Fibroblast of skin of right biceps (primary cell): Measurements from ENCODE around the gene AFF3.

Source experiments
- DNase-seq: peaks from one replicate; pipeline ENCODE4 v3.0.0-alpha.2; 2013

The AFF3 gene

GRCh38 chr2:99729104-99730025 is 413.0 kb downstream of the AFF3 start:
- peak; percentile 60 for DNase-seq

- DNase-seq, result no peak
Observed at GRCh38 chr2:99728166-99728565, 414.2 kb downstream of the AFF3 start.

GRCh38 chr2:99727199-99727598 is 415.2 kb downstream of the AFF3 start:
- DNase-seq, result no peak

- no peak for DNase-seq
Observed at GRCh38 chr2:99726691-99727090, 415.7 kb downstream of the AFF3 start.

GRCh38 chr2:99725820-99726219 is 416.6 kb downstream of the AFF3 start:
- peak; percentile 22 for DNase-seq

GRCh38 chr2:99722476-99722875 is 419.9 kb downstream of the AFF3 start:
- DNase-seq, result no peak

- DNase-seq, result no peak
Observed at GRCh38 chr2:99719102-99719501, 423.3 kb downstream of the AFF3 start.

GRCh38 chr2:99715956-99716355 is 426.4 kb downstream of the AFF3 start:
- DNase-seq, result peak; percentile 36

GRCh38 chr2:99714349-99714748 is 428.0 kb downstream of the AFF3 start:
- no peak for DNase-seq

GRCh38 chr2:99711144-99711543 is 431.2 kb downstream of the AFF3 start:
- DNase-seq, result no peak

- DNase-seq, result peak; percentile 60
Observed at GRCh38 chr2:99710721-99711120, 431.7 kb downstream of the AFF3 start.

GRCh38 chr2:99709229-99709628 is 433.2 kb downstream of the AFF3 start:
- no peak for DNase-seq

GRCh38 chr2:99708231-99708630 is 434.2 kb downstream of the AFF3 start:
- no peak for DNase-seq

GRCh38 chr2:99707592-99707991 is 434.8 kb downstream of the AFF3 start:
- DNase-seq, result peak; percentile 82

GRCh38 chr2:99706735-99707134 is 435.7 kb downstream of the AFF3 start:
- DNase-seq, result no peak

- DNase-seq, result peak; percentile 70
Observed at GRCh38 chr2:99701503-99701902, 440.9 kb downstream of the AFF3 start.

- DNase-seq, result no peak
Observed at GRCh38 chr2:99700482-99701398, 441.6 kb downstream of the AFF3 start.

GRCh38 chr2:99698896-99699295 is 443.5 kb downstream of the AFF3 start:
- peak; percentile 79 for DNase-seq

- peak; percentile 97 for DNase-seq
Observed at GRCh38 chr2:99697811-99698568, 444.4 kb downstream of the AFF3 start.

GRCh38 chr2:99695944-99696253 is 446.5 kb downstream of the AFF3 start:
- peak; percentile 56 for DNase-seq

GRCh38 chr2:99695130-99695943 is 447.1 kb downstream of the AFF3 start:
- DNase-seq, result no peak

- no peak for DNase-seq
Observed at GRCh38 chr2:99694331-99694730, 448.1 kb downstream of the AFF3 start.
